ENCODE data around the gene ZNF578. TPM values are rescaled to one million over a fixed set of nuclear protein-coding genes. Genes with fewer than 3 reads are reported as not detected.
"Not testable (repeated sequence)": the region's sequence is repeated elsewhere in the genome, so short reads cannot be mapped to it uniquely, and the experiment has no call there.

Gene ZNF578
- total RNA-seq, 8 experiments from 2014 or later = 0.11 to 7.5 (median 0.47) TPM

DNA sequence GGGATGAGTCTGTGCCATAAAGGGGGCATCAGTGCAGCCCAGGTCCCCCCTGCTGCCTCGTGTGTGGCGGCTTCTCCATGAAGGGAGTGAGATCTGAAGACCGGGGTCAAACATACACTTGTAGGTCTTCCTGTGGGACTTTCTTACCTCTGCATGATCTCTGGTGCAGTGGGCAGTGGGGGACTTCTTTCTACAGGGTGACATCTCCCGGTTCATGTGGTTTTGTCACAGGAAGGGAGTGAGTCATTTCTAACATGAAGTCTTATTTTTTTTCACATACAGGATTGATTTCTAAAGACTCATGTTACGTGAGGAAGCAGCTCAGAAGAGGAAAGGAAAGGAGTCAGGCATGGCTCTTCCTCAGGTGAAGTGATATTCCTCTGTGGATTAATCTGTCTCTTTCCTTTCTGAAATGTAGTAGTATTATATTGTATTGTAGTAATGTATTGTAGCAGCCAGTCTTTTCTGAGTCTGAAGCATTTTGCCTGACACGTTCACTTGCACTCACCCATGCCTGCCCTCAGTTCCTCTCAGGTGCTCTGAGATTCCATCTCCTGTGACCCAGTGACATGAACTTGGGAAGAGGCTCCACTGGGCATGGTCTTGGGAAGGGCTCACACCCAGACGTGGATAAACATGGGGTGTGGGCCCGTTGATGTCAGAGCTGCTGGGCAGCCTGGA lies 89.8 kb downstream of the ZNF578 start:
- H3K27ac ChIP-seq = no peak overlapping the region
- WGBS, 10 experiments = 63 to 100% (median 80%) methylated on average over 1 to 3 of the region's 8 CpGs; no CpG with 5 or more reads in 6 of the 10 experiments
- H3K4me3 ChIP-seq = no peak overlapping the region
- H3K4me1 ChIP-seq (replicated peaks in 1 of 2) = no peaks in the 10 kb centered on the region
- in situ Hi-C loops (cut with MboI; ENCODE audit: low pct_unique_long_range_greater_than_20kb in 2 of 9, low sequenced_read_pairs in 9 of 9, unreplicated experiment in 9 of 9) = no loop called here
- peak in 2 of 8 experiments; percentile 45 to 50 for ATAC-seq (replicated peaks in 6 of 8)

DNA sequence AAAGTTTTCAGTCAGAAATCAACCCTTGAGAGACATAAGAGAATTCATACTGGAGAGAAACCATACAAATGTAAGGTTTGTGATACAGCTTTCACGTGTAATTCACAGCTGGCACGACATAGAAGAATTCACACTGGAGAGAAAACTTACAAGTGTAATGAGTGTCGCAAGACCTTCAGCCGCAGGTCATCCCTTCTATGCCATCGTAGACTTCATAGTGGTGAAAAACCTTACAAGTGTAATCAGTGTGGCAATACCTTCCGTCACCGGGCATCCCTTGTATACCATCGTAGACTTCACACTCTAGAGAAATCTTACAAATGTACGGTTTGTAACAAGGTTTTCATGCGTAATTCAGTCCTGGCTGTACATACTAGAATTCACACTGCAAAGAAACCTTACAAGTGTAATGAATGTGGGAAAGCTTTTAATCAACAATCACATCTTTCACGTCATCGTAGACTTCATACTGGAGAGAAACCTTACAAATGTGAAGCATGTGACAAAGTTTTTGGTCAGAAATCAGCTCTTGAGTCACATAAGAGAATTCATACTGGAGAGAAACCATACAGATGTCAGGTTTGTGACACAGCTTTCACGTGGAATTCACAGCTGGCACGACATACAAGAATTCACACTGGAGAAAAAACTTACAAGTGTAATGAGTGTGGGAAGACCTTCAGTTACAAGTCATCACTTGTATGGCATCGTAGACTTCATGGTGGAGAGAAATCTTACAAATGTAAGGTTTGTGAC lies 101.0 kb downstream of the ZNF578 start:
- WGBS, 10 experiments = 87 to 100% (median 95%) methylated on average over 1 to 14 of the region's 15 CpGs; no CpG with 5 or more reads in 1 of the 10 experiments
- Histone ChIP-seq H3K4me1 (replicated peaks in 1 of 2) (no peaks in the 10 kb centered on the region), H3K27ac (no peak overlapping the region), H3K4me3 (no peak overlapping the region)
- ATAC-seq (replicated peaks in 6 of 8) = no peak
- in situ Hi-C loops (cut with MboI; ENCODE audit: low pct_unique_long_range_greater_than_20kb in 2 of 9, low sequenced_read_pairs in 9 of 9, unreplicated experiment in 9 of 9) = no loop called here

DNA sequence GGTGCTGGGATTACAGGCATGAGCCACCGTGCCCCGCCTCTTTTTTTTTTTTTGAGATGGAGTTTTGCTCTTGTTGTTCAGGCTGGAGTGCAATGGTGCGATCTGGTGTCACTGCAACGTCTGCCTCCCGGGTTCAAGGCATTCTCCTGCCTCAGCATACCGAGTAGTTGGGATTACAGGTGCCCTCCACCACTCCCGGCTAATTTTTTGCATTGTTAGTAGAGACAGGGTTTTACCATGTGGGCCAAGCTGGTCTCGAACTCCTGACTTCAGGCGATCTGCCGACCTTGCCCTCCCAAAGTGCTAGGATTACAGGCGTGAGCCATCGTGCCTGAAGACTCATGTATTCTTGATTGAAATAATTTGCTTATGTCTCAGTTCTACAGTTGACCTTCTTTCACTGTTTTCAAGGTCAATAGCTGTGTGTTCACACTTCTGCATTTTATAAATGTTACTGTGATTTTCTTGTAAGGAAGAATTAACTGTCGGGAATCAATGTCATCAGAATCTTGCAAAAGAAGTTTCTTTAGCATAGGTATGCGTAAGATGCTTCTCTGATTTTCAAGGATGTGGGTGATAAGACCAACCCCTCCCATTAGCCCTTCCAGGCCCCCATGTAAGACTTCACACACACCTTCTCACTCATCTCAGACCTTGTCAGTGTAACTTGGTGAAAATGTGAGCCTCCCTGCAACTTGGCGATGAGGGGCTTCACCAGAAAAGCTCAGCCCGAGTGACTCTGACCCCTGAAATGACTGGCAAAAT lies 104.1 kb downstream of the ZNF578 start:
- WGBS, 10 experiments = 89 to 100% (median 94%) methylated on average over 2 to 13 of the region's 16 CpGs; no CpG with 5 or more reads in 2 of the 10 experiments
- ATAC-seq (replicated peaks in 6 of 8) = no peak
- H3K4me3 ChIP-seq = no peak overlapping the region
- in situ Hi-C loops (cut with MboI; ENCODE audit: low pct_unique_long_range_greater_than_20kb in 2 of 9, low sequenced_read_pairs in 9 of 9, unreplicated experiment in 9 of 9) = no loop called here
- no peak overlapping the region for H3K27ac ChIP-seq
- H3K4me1 ChIP-seq (replicated peaks in 1 of 2) = no peaks in the 10 kb centered on the region

DNA sequence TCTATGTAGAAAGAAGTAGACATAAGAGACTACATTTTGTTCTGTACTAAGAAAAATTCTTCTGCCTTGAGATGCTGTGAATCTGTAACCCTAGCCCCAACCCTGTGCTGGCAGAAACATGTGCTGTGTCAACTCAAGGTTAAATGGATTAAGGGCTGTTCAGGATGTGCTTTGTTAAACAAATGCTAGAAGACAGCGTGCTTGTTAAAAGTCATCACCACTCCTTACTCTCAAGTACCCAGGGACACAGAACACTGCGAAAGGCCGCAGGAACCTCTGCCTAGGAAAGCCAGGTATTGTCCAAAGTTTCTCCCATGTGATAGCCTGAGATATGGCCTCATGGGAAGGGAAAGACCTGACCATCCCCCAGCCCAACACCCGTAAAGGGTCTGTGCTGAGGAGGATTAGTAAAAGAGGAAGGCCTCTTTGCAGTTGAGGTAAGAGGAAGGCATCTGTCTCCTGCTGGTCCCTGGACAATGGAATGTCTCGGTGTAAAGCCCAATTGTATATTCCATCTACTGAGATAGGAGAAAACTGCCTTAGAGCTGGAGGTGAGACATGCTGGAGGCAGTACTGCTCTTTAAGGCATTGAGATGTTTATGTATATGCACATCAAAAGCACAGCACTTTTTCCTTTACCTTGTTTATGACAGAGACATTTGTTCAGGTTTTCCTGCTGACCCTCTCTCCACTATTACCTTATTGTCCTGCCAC lies 105.5 kb downstream of the ZNF578 start:
- H3K4me3 ChIP-seq; H3K27ac ChIP-seq; H3K4me1 ChIP-seq (replicated peaks in 1 of 2); in situ Hi-C loops (cut with MboI; ENCODE audit: low pct_unique_long_range_greater_than_20kb in 2 of 9, low sequenced_read_pairs in 9 of 9, unreplicated experiment in 9 of 9); ATAC-seq (replicated peaks in 6 of 8): not testable (repeated sequence)
- WGBS, 10 experiments = 42 to 100% (median 90%) methylated on average over 1 to 5 of the region's 5 CpGs; no CpG with 5 or more reads in 3 of the 10 experiments

DNA sequence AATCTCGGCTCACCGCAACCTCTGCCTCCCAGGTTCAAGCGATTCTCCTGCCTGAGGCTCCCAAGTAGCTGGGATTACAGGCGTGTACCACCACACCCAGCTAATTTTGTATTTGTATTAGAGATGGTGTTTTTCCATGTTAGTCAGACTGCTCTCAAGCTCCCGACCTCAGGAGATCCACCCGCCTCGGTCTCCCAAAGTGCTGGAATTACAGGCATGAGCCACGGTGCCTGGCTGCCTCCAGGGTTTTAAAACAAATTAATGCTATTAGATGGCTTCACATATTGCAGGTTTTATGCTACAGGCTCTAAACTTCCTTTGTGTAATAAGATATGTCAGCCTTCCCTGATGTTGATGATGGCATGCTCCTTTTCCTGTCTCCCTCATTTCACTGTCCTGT lies 108.3 kb downstream of the ZNF578 start:
- H3K27ac ChIP-seq; H3K4me1 ChIP-seq (replicated peaks in 1 of 2); ATAC-seq (replicated peaks in 6 of 8); in situ Hi-C loops (cut with MboI; ENCODE audit: low pct_unique_long_range_greater_than_20kb in 2 of 9, low sequenced_read_pairs in 9 of 9, unreplicated experiment in 9 of 9); H3K4me3 ChIP-seq: not testable (repeated sequence)
- WGBS, 10 experiments = 90 to 100% (median 98%) methylated on average over 1 to 5 of the region's 8 CpGs; no CpG with 5 or more reads in 2 of the 10 experiments

Other genes starting within 250 kb of the ZNF578 start
- 10 to 100 TPM; 13.5 to 30.4 (median 17.6) TPM for gene ZNF766, start 184.0 kb upstream of the ZNF578 start, total RNA-seq
- gene ZNF480, start 156.4 kb upstream of the ZNF578 start, total RNA-seq = 10 to 100 TPM in 4 of 8 experiments, 1 to 10 TPM in 4; 6.7 to 17.7 (median 10.0) TPM
- 10 to 100 TPM in 5 of 8 experiments, 1 to 10 TPM in 3; 1.7 to 17.3 (median 13.3) TPM for gene ZNF610, start 117.3 kb upstream of the ZNF578 start, total RNA-seq
- gene ZNF880, start 83.6 kb upstream of the ZNF578 start, total RNA-seq = 10 to 100 TPM in 7 of 8 experiments, 1 to 10 TPM in 1; 8.2 to 40.1 (median 22.4) TPM
- gene ZNF528, start 55.7 kb upstream of the ZNF578 start, total RNA-seq = 10 to 100 TPM in 7 of 8 experiments, 1 to 10 TPM in 1; 6.8 to 61.4 (median 35.1) TPM
- under 1 TPM in 6 of 8 experiments, not detected in 2; 0.05 to 0.78 (median 0.22) TPM for gene ZNF534, start 24.4 kb upstream of the ZNF578 start, total RNA-seq
- 10 to 100 TPM; 10.9 to 19.7 (median 14.3) TPM for gene ZNF808, start 74.1 kb downstream of the ZNF578 start, total RNA-seq
- gene ZNF701, start 116.7 kb downstream of the ZNF578 start, total RNA-seq = 10 to 100 TPM in 2 of 8 experiments, 1 to 10 TPM in 6; 6.2 to 15.0 (median 9.5) TPM
- gene ZNF83, start 184.8 kb downstream of the ZNF578 start, total RNA-seq = 100 to 1,000 TPM in 3 of 8 experiments, 10 to 100 TPM in 5; 27.7 to 163 (median 90.0) TPM

Measured in motor neuron (in vitro differentiated cells).